Measurements from ENCODE around the gene ISG20.
"Not testable (repeated sequence)": the region's sequence is repeated elsewhere in the genome, so short reads cannot be mapped to it uniquely, and the experiment has no call there.

The ISG20 gene

GRCh38 chr15:88630141-88630721, 8.6 kb upstream of the ISG20 start:
- no peak for TF ChIP-seq CTCF (IDR thresholded peaks at IDR 0.05; ENCODE audit: low read depth, low read length)
- DNase-seq (ENCODE audit: extremely low read depth, low read depth), result no peak

- DNase-seq (ENCODE audit: extremely low read depth, low read depth), result no peak
- no peak for TF ChIP-seq CTCF (IDR thresholded peaks at IDR 0.05; ENCODE audit: low read depth, low read length)
These were observed 7.9 kb upstream of the ISG20 start for GRCh38 chr15:88630798-88631463.

- DNase-seq (ENCODE audit: extremely low read depth, low read depth), result no peak
- TF ChIP-seq CTCF (IDR thresholded peaks at IDR 0.05; ENCODE audit: low read depth, low read length), result no peak
These were observed 7.3 kb upstream of the ISG20 start for GRCh38 chr15:88631464-88632028.

GRCh38 chr15:88632797-88633196, 6.0 kb upstream of the ISG20 start:
- not testable (repeated sequence) for DNase-seq (ENCODE audit: extremely low read depth, low read depth)

- TF ChIP-seq CTCF (IDR thresholded peaks at IDR 0.05; ENCODE audit: low read depth, low read length), result no peak
- DNase-seq (ENCODE audit: extremely low read depth, low read depth), result no peak
These were observed 4.4 kb upstream of the ISG20 start for GRCh38 chr15:88634449-88634848.

- no peak for TF ChIP-seq CTCF (IDR thresholded peaks at IDR 0.05; ENCODE audit: low read depth, low read length)
- no peak for DNase-seq (ENCODE audit: extremely low read depth, low read depth)
These were observed 3.5 kb upstream of the ISG20 start for GRCh38 chr15:88635318-88635717.

- DNase-seq (ENCODE audit: extremely low read depth, low read depth), result no peak
These were observed 2.8 kb upstream of the ISG20 start for GRCh38 chr15:88636050-88636449.

More at GRCh38 chr15:88636050-88636449, 2.8 kb upstream of the ISG20 start:
- no peak for TF ChIP-seq CTCF (IDR thresholded peaks at IDR 0.05; ENCODE audit: low read depth, low read length)
